SU-DHL-6 (cell line): ENCODE measurements around the gene ZNF77.

Experiments used
- EZH2phosphoT487 ChIP-seq: fragments of 200-600 bp; sonication (generic), shearing (Covaris generic); conservative IDR thresholded peaks from 2 replicates; pipeline ENCODE4 v1.6.1; 2018; ENCODE audit warnings: mild to moderate bottlenecking, antibody characterized with exemption, low read length, moderate library complexity, mixed read lengths
- TF ChIP-seq, protein P1 (sequence below): fragments of 200-600 bp; sonication (generic); IDR thresholded peaks from one replicate; pipeline ENCODE4 v1.5.1; 2017; ENCODE audit warnings: antibody characterized with exemption, mild to moderate bottlenecking, low read length, moderate library complexity; ENCODE audit not compliant: insufficient read depth, poor library complexity, severe bottlenecking

DNA sequence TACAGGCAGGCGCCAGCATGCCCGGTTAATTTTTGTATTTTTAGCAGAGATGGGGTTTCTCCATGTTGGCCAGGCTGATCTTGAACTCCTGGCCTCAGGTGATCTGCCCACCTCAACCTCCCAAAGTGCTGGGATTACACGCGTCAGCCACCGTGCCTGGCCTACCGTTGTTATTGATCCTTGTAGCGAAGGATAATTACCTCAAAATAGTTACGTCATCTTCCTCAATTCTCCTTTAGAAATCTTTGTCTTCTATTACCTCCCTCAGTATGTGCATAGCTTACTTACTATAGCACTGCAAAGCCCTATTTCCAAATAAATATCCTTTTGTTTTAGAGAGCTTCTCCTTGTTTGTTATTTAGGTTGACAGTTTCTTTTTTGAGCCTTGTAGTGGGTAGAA lies 23.2 kb upstream of the ZNF77 start:
- TF ChIP-seq, protein P1, sequence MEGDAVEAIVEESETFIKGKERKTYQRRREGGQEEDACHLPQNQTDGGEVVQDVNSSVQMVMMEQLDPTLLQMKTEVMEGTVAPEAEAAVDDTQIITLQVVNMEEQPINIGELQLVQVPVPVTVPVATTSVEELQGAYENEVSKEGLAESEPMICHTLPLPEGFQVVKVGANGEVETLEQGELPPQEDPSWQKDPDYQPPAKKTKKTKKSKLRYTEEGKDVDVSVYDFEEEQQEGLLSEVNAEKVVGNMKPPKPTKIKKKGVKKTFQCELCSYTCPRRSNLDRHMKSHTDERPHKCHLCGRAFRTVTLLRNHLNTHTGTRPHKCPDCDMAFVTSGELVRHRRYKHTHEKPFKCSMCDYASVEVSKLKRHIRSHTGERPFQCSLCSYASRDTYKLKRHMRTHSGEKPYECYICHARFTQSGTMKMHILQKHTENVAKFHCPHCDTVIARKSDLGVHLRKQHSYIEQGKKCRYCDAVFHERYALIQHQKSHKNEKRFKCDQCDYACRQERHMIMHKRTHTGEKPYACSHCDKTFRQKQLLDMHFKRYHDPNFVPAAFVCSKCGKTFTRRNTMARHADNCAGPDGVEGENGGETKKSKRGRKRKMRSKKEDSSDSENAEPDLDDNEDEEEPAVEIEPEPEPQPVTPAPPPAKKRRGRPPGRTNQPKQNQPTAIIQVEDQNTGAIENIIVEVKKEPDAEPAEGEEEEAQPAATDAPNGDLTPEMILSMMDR = no peak
- TF ChIP-seq EZH2phosphoT487 = no peak
